Muscle layer of colon (tissue), 2 donors: ENCODE results near the gene SPINT4.
"Not testable (repeated sequence)": the region's sequence is repeated elsewhere in the genome, so short reads cannot be mapped to it uniquely, and the experiment has no call there.

Experiments used
- H3K27ac ChIP-seq: one replicate; pipeline ENCODE4 v1.7.0; 2013; ENCODE audit warnings: low read depth, mild to moderate bottlenecking, low read length, moderate library complexity
- H3K27me3 ChIP-seq, 2 donors: one replicate each; pipeline ENCODE4 v1.7.0; 2013; ENCODE audit warnings: low read length in 2 of 2, mild to moderate bottlenecking in 2 of 2; ENCODE audit not compliant: insufficient read depth in 2 of 2, control insufficient read depth in 1 of 2
- H3K36me3 ChIP-seq: one replicate; pipeline ENCODE4 v1.7.0; 2013; ENCODE audit warnings: mild to moderate bottlenecking, low read length; ENCODE audit not compliant: insufficient read depth
- H3K4me1 ChIP-seq: one replicate; pipeline ENCODE4 v1.7.0; 2013; ENCODE audit warnings: mild to moderate bottlenecking, low read length; ENCODE audit not compliant: insufficient read depth
- H3K4me3 ChIP-seq, 2 donors: one replicate each; pipeline ENCODE4 v1.7.0; 2013; ENCODE audit warnings: low read length in 2 of 2, low read depth in 1 of 2, mild to moderate bottlenecking in 1 of 2, moderate library complexity in 1 of 2
- H3K9ac ChIP-seq: one replicate; pipeline ENCODE4 v1.7.0; 2013; ENCODE audit warnings: low read length
- H3K9me3 ChIP-seq: one replicate; pipeline ENCODE4 v1.7.0; 2013; ENCODE audit warnings: mild to moderate bottlenecking, low read length
- donor health status: abdominal sarcoma.
- donor health status: Adenocarcinoma of cecum.

SPINT4 gene

DNA sequence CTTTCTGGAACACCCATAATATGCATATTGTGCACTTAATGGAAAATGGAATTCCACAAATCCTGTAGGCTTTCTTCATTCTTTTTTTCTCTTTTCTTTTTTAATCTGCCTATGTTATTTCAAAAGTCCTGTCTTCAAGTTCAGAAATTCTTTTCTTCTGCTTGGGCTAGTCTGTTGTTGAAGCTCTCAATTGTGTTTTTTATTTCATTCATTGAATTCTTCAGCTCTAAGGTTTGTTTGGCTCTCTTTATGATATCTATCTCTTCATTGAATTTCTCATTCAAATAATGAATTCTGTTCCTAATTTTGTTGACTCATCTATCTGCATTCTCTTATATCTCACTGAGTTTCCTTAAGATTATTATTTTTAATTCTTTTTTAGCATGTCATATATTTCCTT is 10.1 kb downstream of the SPINT4 start:
- Histone ChIP-seq H3K27me3 (no peaks in the 10 kb centered on the region), H3K9ac (no peak overlapping the region), H3K9me3 (no peaks in the 10 kb centered on the region), H3K27ac (no peak overlapping the region), H3K4me1 (no peaks in the 10 kb centered on the region), H3K36me3 (no peaks in the 10 kb centered on the region), H3K4me3 (no peak overlapping the region)

DNA sequence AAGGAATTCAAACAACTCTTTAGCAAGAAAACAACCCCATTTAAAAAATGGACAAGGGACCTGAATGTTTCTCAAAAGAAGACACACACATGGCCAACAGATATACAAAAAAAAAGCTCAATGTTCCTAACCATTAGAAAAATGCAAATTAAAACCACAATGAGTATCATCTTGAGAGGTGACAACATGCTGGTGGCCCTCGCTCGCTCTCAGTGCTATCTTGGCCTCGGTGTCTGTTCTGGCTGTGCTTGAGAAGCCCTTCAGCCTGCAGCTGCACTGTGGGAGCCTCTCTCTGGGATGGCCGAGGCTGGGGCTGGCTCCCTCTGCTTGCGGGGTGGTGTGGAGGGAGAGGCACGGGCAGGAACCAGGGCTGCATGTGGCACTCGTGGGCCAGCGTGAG is 13.4 kb downstream of the SPINT4 start:
- no peak overlapping the region for H3K4me3 ChIP-seq
- no peaks in the 10 kb centered on the region for H3K36me3 ChIP-seq
- no peaks in the 10 kb centered on the region for H3K9me3 ChIP-seq
- no peak overlapping the region for H3K9ac ChIP-seq
- no peak overlapping the region for H3K27ac ChIP-seq
- no peaks in the 10 kb centered on the region for H3K27me3 ChIP-seq
- H3K4me1 ChIP-seq: no peaks in the 10 kb centered on the region

DNA sequence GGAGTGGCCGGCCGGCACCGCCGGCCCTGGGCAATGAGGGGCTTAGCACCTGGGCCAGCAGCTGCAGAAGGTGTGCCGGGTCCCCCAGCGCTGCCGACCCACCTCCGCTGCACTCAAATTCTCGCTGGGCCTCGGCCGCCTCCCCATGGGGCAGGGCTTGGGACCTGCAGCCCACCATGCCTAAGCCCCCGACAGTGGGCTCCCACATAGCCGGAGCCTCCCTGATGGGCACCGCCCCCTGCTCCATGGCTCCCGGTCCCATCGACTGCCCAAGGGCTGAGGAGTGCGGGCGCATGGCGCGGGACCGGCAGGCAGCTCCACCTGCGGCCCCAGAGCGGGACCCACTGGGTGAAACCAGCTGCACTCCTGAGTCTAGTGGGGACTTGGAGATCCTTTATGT is 13.8 kb downstream of the SPINT4 start:
- Histone ChIP-seq H3K36me3 (no peaks in the 10 kb centered on the region), H3K4me1 (no peaks in the 10 kb centered on the region), H3K4me3 (no peak overlapping the region), H3K9ac (no peak overlapping the region), H3K27ac (no peak overlapping the region), H3K27me3 (no peaks in the 10 kb centered on the region), H3K9me3 (no peaks in the 10 kb centered on the region)

DNA sequence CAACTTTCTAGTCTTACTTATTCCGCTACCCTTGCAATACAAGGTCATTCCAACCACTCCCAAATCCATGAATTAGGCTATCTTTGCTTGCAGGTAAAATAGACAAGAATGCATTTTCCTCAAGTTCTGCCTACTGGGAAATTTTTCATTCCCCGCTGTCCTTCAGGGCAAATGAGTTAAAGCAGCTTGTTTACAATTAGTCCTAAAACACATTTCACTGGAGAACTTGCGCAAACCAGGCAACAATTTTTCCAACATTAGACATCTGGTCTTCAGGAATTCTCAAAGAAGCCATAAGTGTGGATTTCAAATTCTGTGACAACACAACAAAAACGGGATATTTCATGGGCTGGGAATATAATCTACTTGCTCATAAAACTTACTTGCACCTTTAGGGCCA is 20.4 kb downstream of the SPINT4 start:
- Histone ChIP-seq H3K9me3 (no peaks in the 10 kb centered on the region), H3K4me3 (no peak overlapping the region), H3K27ac (no peak overlapping the region), H3K36me3 (no peaks in the 10 kb centered on the region), H3K9ac (no peak overlapping the region), H3K4me1 (no peaks in the 10 kb centered on the region), H3K27me3 (no peaks in the 10 kb centered on the region)

DNA sequence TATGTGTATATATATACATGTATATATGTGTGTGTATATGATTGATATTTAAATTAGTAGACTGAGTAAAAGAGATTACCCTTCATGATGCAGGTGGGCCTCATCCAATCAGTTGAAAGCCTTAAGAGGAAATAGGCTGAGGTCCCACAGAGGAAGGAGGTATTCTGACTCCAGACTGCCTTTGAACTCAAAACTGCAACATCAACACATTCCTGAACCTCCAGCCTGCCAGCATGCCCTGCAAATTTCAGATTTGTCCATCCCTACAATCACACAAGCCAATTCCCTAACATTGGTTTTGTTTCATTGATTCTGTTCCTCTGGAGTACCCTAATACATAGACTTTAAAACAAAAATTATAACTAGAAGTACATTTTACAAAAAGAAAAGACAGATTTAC is 22.9 kb downstream of the SPINT4 start:
- Histone ChIP-seq H3K4me1 (no peaks in the 10 kb centered on the region), H3K4me3 (no peak overlapping the region), H3K36me3 (no peaks in the 10 kb centered on the region), H3K9me3 (no peaks in the 10 kb centered on the region), H3K9ac (no peak overlapping the region), H3K27ac (no peak overlapping the region), H3K27me3 (no peaks in the 10 kb centered on the region)

DNA sequence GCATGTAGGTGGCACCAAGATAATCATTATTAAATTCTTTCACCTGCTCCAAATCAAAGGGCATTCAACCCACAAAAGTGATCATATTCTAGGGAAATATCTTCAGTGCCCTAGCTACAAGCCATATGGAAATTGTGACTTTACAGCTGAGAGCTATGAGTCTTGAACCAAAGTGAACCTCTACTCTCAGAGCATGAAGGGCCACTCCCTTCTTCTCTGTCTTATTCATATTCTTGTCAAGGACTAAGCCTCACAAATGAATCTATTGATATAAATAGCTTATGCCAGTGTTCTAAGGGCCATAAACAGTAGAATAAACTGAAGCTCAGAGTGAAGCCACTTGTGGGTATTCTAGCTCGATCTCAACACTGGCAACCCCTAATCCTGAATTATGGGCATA is 29.6 kb downstream of the SPINT4 start:
- Histone ChIP-seq H3K9me3 (no peaks in the 10 kb centered on the region), H3K4me3 (no peak overlapping the region), H3K36me3 (no peaks in the 10 kb centered on the region), H3K9ac (no peak overlapping the region), H3K27ac (no peak overlapping the region), H3K4me1 (no peaks in the 10 kb centered on the region), H3K27me3 (no peaks in the 10 kb centered on the region)

DNA sequence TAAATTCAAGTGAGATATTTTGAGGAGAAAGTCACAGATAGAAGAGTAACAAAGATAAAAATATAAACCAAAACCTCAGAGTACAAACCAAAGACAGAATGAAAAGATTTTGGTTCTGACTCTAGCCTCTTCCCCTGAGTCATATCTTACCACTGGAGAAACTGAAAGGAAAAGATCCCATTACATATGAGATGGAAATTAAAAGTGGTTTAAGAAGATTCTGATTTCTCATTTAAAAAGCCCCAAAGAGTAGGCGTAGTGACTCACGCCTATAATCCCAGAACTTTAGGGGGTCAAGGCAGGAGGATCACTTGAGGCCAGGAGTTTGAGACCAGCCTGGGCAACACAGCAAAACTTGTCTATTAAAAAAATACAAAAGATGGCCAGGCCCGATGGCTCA is 30.6 kb downstream of the SPINT4 start:
- Histone ChIP-seq H3K4me1 (no peaks in the 10 kb centered on the region), H3K27me3 (no peaks in the 10 kb centered on the region), H3K36me3 (no peaks in the 10 kb centered on the region)

DNA sequence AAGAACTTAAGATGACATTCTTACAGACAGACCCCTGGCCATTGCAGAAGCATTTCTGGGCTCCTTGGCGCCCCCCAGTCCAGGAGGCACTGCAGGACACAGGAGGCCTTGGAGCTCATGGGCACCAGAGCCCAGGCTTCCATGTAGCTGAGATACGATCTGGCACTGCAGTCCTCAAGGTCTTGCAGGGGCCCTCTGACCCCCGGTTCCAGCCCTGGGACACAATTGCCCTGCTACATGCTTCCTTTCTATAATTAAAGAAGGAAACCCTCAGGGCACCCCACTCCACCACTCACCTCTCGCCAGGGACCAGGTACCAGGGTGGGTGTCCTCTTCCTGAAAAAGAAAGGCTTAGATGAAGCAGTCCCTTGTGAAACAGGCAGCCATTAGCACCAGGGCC is 35.9 kb downstream of the SPINT4 start:
- no peak overlapping the region for H3K9ac ChIP-seq
- H3K27me3 ChIP-seq: no peaks in the 10 kb centered on the region
- H3K4me3 ChIP-seq: no peak overlapping the region
- no peaks in the 10 kb centered on the region for H3K9me3 ChIP-seq
- no peak overlapping the region for H3K27ac ChIP-seq
- no peaks in the 10 kb centered on the region for H3K4me1 ChIP-seq
- no peaks in the 10 kb centered on the region for H3K36me3 ChIP-seq

More for the DNA sequence above, 30.6 kb downstream of the SPINT4 start:
- no peaks in the 10 kb centered on the region for H3K9me3 ChIP-seq
- H3K4me3 ChIP-seq: no peak overlapping the region
- H3K9ac ChIP-seq: no peak overlapping the region
- H3K27ac ChIP-seq: no peak overlapping the region

DNA sequence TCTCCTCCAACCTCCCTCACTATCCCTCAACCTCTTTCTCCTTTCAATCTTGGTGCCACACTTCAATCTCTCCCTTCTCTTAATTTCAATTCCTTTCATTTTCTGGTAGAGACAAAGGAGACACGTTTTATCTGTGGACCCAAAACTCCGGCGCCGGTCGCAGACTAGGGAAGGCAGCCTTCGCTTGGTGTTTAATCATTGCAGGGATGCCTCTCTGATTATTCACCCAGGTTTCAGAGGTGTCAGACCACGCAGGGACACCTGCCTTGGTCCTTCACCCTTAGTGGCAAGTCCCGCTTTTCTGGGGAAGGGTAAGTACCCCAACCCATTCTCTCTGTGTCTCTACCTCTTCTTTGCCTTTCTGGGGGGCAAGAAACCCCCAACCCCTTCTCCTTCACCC is 37.8 kb downstream of the SPINT4 start:
- H3K4me3 ChIP-seq, H3K9ac ChIP-seq, H3K9me3 ChIP-seq, H3K36me3 ChIP-seq, H3K27ac ChIP-seq, H3K4me1 ChIP-seq, H3K27me3 ChIP-seq: not testable (repeated sequence)

DNA sequence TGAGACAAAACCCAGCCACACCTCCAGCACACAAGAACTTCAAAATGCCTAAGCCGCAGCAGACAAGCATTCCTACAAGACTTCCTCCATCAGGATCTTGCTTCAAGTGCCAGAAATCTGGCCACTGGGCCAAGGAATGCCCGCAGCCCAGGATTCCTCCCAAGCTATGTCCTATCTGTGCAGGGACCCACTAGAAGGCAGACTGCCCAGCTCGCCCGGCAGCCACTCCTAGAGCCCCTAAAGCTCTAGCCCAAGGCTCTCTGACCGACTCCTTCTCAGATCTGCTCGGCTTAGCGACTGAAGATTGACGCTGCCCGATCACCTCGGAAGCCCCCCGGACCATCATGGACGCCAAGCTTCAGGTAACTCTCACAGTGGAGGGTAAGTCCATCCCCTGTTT is 39.8 kb downstream of the SPINT4 start:
- H3K4me1 ChIP-seq, H3K9me3 ChIP-seq, H3K27ac ChIP-seq, H3K36me3 ChIP-seq, H3K9ac ChIP-seq, H3K4me3 ChIP-seq, H3K27me3 ChIP-seq: not testable (repeated sequence)

DNA sequence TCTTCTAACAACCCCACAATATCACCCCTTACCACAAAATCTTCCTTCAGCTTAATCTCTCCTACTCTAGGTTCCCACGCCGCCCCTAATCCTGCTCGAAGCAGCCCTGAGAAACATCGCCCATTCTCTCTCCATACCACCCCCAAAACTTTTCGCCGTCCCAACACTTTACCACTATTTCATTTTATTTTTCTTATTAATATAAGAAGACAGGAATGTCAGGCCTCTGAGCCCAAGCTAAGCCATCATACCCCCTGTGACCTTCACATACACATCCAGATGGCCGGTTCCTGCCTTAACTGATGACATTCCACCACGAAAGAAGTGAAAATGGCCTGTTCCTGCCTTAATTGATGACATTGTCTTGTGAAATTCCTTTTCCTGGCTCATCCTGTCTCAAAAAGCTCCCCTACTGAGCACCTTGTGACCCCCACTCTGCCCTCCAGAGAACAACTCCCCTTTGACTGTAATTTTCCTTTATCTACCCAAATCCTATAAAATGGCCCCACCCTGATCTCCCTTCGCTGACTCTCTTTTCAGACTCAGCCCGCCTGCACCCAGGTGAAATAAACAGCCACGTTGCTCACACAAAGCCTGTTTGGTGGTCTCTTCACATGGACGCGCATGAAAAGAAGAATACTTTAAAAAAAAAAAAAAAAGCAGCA is 42.6 kb downstream of the SPINT4 start:
- not testable (repeated sequence) for H3K36me3 ChIP-seq, H3K9me3 ChIP-seq, H3K4me3 ChIP-seq, H3K9ac ChIP-seq, H3K27ac ChIP-seq, H3K27me3 ChIP-seq, H3K4me1 ChIP-seq

DNA sequence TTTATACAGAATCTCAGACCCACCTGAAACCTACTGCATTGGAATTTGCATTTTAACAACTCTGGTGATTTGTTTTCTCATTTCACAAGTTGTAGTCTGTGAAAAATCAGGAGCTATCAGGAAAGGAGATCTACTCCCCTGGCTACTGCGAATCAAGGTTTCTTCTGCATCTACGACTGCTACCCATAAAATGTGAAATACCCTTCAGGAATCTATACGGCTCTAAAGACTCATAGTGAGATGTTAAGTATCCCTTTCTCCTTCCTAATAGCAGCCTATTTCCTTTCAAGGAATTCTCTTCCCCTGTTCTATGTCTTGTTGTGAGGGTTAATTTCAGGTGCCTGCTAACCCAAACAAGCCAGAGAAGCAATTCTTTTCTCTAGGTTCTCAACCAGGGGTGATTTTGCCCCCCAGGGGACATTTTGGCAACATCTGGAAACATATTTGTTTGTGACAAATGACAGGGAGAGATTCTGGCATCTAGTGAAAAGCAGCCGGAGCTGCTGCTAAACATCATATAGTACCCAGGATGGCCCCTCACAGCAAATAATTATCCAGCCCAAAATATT is 43.2 kb downstream of the SPINT4 start:
- Histone ChIP-seq H3K9me3 (no peaks in the 10 kb centered on the region), H3K27ac (no peak overlapping the region), H3K4me3 (no peak overlapping the region), H3K9ac (no peak overlapping the region), H3K4me1 (no peaks in the 10 kb centered on the region), H3K36me3 (no peaks in the 10 kb centered on the region), H3K27me3 (no peaks in the 10 kb centered on the region)
